Stimulated activated CD4-positive, alpha-beta T cell treated with anti-CD3 and anti-CD28 coated beads, Interleukin-15, amount 100 ng/mL, for 48 hours (primary cell): Measurements from ENCODE around the gene MAP2K3.
A peak's percentile ranks its signal among the peaks of the same experiment; 100 is the strongest.

Source experiments
- DNase-seq, 2 donors: peaks; one replicate each; pipeline ENCODE4 v3.0.0-alpha.2; 2020; ENCODE audit warnings: low read depth in 2 of 2

The MAP2K3 gene

DNA sequence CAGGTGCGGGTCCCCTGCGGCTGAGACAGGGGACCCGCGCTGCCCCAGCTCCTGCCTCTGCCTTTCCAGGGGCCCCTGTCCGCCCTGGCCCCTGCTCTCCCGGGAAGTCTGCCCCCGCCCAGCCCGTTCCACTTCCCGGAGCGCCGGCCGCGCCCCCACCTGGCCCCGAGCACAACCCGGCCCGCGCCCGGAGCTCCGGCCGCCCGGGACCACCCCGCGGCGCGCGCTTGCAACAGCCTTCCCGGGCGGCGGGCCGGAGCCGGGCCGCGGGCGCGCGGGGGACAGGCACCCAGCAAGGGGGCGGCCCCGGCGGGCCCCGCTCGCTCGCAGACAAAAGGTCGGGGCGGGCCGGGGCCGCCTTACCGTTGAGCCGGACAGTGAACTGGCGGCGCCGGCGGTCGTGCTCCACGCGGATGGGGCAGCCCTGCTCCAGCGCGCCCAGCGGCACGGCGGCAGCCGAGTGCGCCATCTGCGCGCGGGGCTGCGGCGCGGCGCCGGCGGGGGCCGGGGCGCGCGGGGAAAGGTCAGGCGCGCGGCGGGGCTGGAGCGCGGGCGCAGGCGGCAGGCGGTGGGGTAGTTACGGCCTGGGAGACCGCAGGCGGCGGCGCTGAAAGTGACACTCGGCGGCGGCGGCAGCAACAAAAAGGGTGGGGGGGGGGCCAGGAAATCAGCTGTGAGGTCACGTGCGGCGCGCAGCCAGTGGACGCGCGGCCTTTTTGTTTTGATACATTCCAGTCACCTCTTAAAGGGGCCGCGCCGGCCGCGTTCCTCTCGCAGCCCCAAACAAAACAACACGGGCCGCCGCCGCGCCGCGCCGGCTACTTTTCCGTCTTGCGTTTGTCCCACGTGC is 31.5 kb upstream of the MAP2K3 start, which contains the start of gene NATD1:
Gene NATD1 (minus strand): TSS at position 615 of the 850 bp plus-strand sequence. CDS start 146 bp downstream, at position 469.
- peak; percentile 40 to 59 for DNase-seq

DNA sequence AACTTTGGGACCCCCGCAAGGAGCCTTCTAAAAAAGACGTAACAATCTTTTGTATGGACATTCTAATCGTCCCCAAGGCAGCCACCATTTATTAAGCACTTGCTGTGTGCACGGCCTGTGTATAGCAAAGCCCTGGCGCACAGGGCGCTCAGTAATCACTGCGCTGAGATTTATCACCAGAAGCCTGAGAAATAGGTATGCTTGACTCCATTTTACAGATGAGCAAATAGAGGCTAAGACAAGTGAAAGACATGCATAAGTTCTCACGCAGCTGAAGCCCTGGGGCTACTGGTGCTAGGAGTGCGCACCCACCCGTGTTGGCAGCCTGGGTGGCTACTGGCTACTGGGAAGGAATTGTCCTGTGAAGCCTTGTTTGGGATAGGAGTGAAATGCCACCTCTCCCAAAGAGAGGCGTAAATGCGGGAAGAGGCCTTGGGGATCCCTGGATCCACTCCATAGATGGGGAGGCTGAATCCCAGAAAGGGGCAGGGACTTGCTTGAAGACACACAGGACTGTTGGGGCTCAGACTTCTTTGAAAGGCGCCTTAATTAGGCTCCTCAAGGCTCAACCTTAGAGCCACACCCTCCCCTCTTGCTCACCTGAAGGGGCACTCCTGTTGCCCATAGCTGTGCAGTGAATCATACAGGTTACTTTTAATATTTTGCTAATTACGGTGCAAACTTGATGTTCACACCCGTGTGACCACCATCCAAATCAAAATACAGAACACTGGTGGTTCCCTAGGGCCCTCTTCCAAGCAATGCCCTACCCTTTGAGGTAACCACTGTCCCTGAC is 30.7 kb upstream of the MAP2K3 start:
- DNase-seq, result no peak

DNA sequence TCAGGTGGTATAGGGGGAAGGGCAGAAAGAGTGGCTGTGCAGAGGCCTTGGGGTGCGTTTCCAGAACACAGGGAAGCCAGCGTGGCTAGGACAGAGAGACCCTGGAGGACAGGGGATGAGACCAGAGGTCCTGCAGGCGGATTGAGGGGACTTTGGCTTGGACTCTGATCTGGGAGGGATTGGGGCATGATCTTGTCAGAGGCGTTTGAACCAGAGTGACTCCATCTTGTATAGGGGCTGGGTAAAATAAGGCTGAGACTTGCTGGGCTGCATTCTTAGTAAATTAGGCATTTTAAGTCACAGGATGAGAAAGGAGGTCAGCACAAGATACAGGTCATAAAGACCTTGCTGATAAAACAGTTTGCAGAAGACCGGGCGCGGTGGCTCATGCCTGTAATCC is 25.9 kb upstream of the MAP2K3 start:
- DNase-seq, result no peak

GRCh38 chr17:21262259-21262993 is 22.1 kb upstream of the MAP2K3 start:
- no peak for DNase-seq

GRCh38 chr17:21263376-21263775 is 21.1 kb upstream of the MAP2K3 start:
- no peak for DNase-seq

DNA sequence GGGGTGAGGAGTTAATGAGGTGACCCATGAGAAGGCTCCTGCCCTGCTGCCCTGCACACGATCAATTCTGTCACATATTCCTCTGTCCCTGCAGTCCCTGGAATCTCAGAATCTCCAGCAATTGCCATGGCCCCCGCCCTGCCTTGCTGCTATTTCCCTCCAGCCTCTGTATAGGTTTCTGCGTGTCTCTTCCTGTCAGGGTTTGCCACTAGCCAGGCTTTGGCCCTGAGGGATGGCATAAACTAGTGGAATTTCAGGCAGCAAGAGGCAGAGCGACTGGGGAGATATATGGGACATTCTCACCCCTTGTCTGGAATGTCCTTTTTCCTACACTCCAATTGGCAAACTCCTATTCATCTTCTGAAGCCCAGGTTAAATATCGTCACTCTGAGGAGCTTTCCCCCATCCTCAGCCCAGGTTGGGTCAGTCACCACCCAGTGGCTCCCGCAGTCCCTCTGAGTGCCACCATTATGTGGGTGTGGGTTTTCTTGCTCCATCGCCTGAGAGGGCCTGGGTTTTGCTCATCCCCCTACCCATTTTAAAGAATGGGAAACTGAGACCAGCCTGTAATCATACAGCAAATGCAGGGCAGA is 15.8 kb upstream of the MAP2K3 start:
- DNase-seq, result no peak

- DNase-seq, result no peak
Observed at GRCh38 chr17:21269394-21269793, 15.1 kb upstream of the MAP2K3 start.

GRCh38 chr17:21271454-21272183 is 12.9 kb upstream of the MAP2K3 start:
- DNase-seq, result no peak

DNA sequence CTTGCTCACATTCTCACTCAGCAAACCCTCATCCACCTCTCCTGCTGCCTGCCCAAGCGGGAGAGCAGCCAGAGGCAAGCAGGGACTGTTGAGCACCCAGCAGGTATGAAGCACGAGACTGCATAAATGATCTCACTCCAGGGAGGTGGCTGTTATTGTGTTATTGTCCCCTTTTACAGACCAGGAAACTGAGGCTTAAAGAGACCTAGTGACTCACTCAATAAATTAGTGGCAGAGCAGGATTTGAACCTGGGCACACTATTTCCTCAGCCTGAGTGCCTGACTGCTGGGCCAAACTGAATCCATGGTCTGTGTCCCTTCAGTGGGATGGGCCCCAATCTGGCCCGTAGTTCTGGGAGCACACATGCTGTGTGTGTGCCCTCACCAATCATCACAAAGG is 12.3 kb upstream of the MAP2K3 start:
- DNase-seq, result no peak

DNA sequence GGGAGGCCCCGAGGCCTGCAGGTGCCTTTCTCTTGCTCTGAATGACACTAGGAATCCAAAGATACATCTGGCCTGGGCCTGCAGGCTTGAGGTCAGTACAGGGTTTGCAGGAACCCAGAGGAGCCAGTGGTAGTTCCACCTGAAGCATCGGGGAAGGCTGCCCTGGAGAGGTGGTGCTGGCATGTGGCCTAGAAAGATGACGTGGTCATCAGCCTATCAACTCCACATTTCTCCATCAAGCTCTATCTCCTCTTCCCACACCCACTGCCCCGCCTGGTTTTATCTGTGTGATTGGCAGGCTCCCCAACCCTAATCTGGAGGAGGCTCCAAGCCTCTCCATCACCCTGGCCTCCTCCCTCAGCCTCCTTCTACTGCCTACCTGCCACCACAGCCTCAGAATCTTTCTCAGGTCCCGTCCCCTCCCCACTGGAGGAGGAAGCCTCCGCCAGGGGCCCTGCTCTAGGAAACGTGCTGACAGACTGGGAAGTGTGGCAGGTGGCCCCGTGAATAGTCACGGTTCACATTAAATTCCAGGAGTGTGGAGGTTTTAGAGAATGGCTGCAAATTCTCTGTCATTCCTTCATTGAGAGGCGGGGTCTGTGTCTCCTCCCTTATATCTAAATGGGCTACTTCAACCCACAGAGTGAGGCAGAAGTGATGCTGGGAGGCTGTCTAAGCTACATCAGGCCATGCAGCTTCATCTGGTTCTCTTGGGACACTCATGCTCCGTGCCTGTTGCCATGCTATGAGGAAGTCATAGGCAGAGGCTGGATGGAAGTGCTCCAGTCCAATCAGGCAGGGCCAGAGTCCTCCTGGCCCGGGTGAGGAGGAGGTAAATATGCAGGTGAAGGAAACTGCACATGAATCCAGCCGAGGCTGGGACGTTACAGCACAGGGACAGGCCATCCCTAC is 11.4 kb upstream of the MAP2K3 start:
- no peak for DNase-seq

DNA sequence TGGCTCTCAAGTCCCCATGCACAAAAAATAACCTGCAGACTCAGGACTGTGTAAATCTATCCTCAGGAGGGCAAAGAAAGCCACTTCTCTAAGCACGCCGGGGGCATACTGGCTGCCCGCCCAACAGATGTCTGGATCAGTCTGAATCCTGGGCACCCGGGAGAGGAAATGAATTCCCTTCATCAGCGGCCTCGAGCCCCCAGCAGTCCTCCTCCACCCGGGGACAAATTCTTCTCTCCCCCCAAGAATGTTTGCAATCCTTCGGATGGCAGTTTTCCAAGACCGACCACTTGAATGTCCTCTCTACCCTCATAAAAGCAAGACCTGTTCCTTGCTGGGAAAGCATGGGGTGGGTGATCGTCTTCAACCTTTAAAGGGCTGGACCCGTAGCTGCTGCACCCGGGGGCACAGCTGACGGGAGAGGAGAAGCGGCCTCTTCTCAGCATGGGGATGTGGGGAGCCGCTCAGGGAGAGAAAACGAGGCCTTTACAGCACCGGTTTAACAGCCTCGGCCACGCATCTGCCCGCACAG is 9.4 kb upstream of the MAP2K3 start:
- no peak for DNase-seq

GRCh38 chr17:21275579-21276263 is 8.8 kb upstream of the MAP2K3 start:
- peak; percentile 85 to 96 for DNase-seq

- no peak for DNase-seq
Observed at GRCh38 chr17:21276264-21276588, 8.3 kb upstream of the MAP2K3 start.

DNA sequence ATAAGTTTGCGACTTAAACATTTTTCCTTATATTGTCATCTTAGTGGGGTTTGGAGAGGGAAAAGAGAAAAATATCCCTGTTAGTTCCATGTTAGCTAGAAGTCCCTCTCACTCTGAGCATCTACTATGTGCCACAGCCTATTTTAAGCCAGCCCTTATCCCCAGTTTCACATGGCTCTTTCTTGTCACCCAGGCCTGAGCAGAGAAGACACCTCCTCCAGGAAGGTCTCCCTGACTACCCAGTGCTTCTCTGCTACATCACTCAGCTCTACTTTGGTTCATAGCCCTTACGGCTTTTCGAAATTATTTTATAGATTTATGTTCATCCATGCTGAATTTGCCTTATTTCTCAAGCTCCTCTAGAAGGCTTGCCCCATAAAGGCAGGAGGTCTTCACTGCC is 7.2 kb upstream of the MAP2K3 start:
- no peak for DNase-seq

GRCh38 chr17:21278450-21279197 is 5.9 kb upstream of the MAP2K3 start:
- no peak for DNase-seq

DNA sequence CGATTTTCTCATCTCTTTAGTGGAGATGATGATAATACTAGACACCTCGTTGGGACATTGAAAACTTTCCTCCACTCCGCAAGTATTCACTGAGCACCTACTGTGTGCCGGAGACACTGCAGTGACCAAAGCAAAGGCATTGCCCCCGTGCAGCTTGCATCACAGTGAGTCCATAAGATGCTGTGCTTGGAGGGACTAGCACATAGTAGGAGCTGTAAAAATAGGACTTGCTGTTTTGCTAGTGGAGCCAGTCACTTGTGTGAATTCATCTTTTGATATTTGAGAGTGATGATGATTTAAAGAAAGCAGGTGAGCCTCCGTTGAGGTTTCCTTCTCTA is 5.3 kb upstream of the MAP2K3 start:
- no peak for DNase-seq

- no peak for DNase-seq
Observed at GRCh38 chr17:21279582-21279981, 4.9 kb upstream of the MAP2K3 start.

DNA sequence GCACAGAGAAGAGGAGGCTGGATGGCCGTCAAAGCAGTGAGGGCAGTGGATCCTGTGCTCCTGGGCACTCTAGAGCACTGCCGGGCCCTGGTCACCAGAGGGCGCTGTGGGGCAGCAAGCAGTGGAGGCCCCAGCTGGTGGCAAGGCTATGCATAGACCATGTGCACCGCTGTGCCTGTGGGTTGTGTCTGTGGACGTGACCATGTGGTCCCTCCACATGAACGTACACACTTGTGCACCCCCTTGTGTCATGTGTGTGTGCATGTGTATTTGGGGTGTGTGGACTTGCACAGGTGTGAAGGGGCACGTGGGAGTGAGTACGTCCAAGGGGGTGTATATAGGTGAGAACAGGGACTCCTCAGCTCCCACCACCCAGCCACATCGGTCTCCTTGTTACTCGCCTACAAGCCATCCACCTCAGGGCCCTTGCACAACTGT is 4.4 kb upstream of the MAP2K3 start:
- DNase-seq, result peak; percentile 80 to 90

GRCh38 chr17:21282231-21282630 is 2.3 kb upstream of the MAP2K3 start:
- DNase-seq, result no peak
